Activated effector memory CD4-positive, alpha-beta T cell treated with Interleukin-2 at 50 U/mL for 16 hours (primary cell): ENCODE results near the gene MEX3B.

Experiments used
- DNase-seq: peaks from one replicate; pipeline ENCODE4 v3.0.0-alpha.2; 2020

The MEX3B gene

GRCh38 chr15:82045892-82046665 lies at the start of gene MEX3B:
Gene MEX3B, minus strand, starts transcription at chr15:82046018. Its CDS starts 313 bp downstream, at chr15:82045705.
- peak; percentile 77 for DNase-seq

GRCh38 chr15:82093774-82094211 lies 48.0 kb upstream of the MEX3B start:
- no peak for DNase-seq

GRCh38 chr15:82093325-82093724 lies 47.5 kb upstream of the MEX3B start:
- no peak for DNase-seq

GRCh38 chr15:82091636-82092140 lies 45.9 kb upstream of the MEX3B start:
- no peak for DNase-seq

- DNase-seq = no peak
Observed at GRCh38 chr15:82086243-82086995, 40.6 kb upstream of the MEX3B start.

- no peak for DNase-seq
Observed at GRCh38 chr15:82081914-82082762, 36.3 kb upstream of the MEX3B start.

GRCh38 chr15:82080774-82081173 lies 35.0 kb upstream of the MEX3B start:
- DNase-seq = no peak

- DNase-seq = no peak
Observed at GRCh38 chr15:82079736-82080135, 33.9 kb upstream of the MEX3B start.

- DNase-seq = no peak
Observed at GRCh38 chr15:82074610-82075009, 28.8 kb upstream of the MEX3B start.

- DNase-seq = no peak
Observed at GRCh38 chr15:82072926-82073537, 27.2 kb upstream of the MEX3B start.

GRCh38 chr15:82066455-82066854 lies 20.6 kb upstream of the MEX3B start:
- DNase-seq = no peak

- no peak for DNase-seq
Observed at GRCh38 chr15:82064824-82065223, 19.0 kb upstream of the MEX3B start.

GRCh38 chr15:82062479-82063454 lies 16.9 kb upstream of the MEX3B start:
- no peak for DNase-seq

GRCh38 chr15:82060817-82061216 lies 15.0 kb upstream of the MEX3B start:
- DNase-seq = no peak

GRCh38 chr15:82058517-82059204 lies 12.8 kb upstream of the MEX3B start:
- no peak for DNase-seq

- no peak for DNase-seq
Observed at GRCh38 chr15:82058026-82058425, 12.2 kb upstream of the MEX3B start.

- no peak for DNase-seq
Observed at GRCh38 chr15:82056958-82057823, 11.4 kb upstream of the MEX3B start.

- no peak for DNase-seq
Observed at GRCh38 chr15:82052751-82053150, 6.9 kb upstream of the MEX3B start.

GRCh38 chr15:82051664-82052063 lies 5.8 kb upstream of the MEX3B start:
- no peak for DNase-seq

GRCh38 chr15:82048811-82049210 lies 3.0 kb upstream of the MEX3B start:
- DNase-seq = no peak
